ENCODE data around the gene ADAMTS12. TPM values are rescaled to one million over a fixed set of nuclear protein-coding genes. Genes with fewer than 3 reads are reported as not detected.

The ADAMTS12 gene
- total RNA-seq, 2 experiments from 2014 or later, result not detected

DNA sequence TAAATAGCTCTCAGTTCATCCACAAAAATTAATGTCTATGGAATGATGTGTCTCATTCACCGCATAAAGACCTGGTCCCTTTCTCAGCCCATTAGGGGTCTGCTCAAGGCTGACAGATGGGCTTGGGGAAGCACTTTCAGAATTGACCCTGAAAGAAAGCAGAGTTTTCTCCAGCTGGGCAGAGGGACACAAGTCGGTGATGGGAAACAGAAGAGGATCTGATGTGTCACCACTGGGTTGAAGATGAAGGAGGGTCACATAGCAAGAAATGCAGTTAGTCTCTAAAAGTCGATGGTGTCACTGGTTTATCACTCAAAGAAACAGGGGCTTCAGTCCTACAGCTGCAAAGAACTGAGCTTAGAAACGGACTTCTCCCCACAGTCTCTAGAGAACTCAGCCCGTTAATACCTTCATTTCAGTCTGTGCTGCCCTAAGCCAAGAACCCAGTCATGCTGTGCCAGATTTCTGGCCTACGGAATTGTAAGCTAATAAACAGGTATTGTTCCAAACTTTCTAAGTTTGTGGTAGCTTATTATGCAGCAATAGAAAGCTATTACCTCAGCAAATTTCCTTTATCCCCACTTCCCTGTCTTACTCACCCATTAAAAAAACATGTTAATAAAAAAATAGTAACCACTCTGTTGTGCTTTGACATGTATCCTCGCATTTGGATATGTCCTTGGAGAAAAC, 64.6 kb downstream of the ADAMTS12 start:
- no peak overlapping the region for H3K27ac Mint-ChIP-seq
- H3K27me3 Mint-ChIP-seq, result no peaks in the 10 kb centered on the region
- no peak overlapping the region for H3K4me3 Mint-ChIP-seq
- no peaks in the 10 kb centered on the region for H3K9me3 Mint-ChIP-seq
- no peaks in the 10 kb centered on the region for H3K36me3 Mint-ChIP-seq (ENCODE audit: low read depth)
- ATAC-seq (no peak), DNase-seq (no peak)
- ChIA-PET CTCF (no interaction called here), POLR2A (no interaction called here)
- TF ChIP-seq, protein P1, sequence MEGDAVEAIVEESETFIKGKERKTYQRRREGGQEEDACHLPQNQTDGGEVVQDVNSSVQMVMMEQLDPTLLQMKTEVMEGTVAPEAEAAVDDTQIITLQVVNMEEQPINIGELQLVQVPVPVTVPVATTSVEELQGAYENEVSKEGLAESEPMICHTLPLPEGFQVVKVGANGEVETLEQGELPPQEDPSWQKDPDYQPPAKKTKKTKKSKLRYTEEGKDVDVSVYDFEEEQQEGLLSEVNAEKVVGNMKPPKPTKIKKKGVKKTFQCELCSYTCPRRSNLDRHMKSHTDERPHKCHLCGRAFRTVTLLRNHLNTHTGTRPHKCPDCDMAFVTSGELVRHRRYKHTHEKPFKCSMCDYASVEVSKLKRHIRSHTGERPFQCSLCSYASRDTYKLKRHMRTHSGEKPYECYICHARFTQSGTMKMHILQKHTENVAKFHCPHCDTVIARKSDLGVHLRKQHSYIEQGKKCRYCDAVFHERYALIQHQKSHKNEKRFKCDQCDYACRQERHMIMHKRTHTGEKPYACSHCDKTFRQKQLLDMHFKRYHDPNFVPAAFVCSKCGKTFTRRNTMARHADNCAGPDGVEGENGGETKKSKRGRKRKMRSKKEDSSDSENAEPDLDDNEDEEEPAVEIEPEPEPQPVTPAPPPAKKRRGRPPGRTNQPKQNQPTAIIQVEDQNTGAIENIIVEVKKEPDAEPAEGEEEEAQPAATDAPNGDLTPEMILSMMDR (IDR thresholded peaks at IDR 0.05), result no peak
- no peaks in the 10 kb centered on the region for H3K4me1 Mint-ChIP-seq (ENCODE audit: low read depth)
- intact Hi-C loops (cut with micrococcal nuclease), result no loop called here

DNA sequence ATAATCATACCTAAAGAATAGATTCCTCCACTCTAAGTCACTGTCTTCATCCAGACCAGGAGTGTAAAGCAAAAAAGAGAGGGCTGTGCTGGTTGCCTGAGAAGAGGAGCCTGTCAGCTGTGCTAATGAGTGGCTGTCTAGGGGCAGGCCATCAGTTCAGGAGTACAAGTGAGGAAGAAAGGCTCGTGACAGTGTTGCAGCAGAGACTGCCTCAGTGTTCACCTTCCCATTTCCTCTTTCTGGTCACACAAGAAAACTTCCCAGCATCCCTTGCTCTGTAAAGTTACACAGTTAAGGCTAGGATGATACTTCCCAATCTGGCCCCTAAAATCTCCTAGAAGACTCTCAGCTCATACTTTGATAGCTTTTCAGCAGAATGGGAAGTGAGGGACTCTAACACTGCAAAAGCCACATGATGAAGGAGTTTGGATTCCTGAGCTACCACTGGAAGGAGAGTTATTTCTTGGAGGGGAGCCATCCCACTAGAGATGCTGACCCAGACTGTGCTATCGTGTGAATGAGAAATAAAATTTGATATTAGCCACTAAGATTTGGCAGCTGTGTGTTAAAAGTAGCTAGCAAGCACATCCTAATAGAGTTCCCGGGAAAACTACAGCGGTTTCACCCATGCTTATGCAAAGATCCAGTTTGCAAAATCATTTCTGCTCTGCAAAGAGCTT, 67.1 kb downstream of the ADAMTS12 start:
- no peaks in the 10 kb centered on the region for H3K36me3 Mint-ChIP-seq (ENCODE audit: low read depth)
- no peak overlapping the region for H3K27ac Mint-ChIP-seq
- CTCF ChIA-PET, result no interaction called here
- peaks cover 3% of the 10 kb centered on the region for H3K27me3 Mint-ChIP-seq
- no peak for ATAC-seq
- POLR2A ChIA-PET, result no interaction called here
- H3K4me1 Mint-ChIP-seq (ENCODE audit: low read depth), result no peaks in the 10 kb centered on the region
- H3K4me3 Mint-ChIP-seq, result no peak overlapping the region
- intact Hi-C loops (cut with micrococcal nuclease), result no loop called here
- TF ChIP-seq, protein P1 (IDR thresholded peaks at IDR 0.05), result no peak
- H3K9me3 Mint-ChIP-seq, result no peaks in the 10 kb centered on the region
- DNase-seq, result no peak

DNA sequence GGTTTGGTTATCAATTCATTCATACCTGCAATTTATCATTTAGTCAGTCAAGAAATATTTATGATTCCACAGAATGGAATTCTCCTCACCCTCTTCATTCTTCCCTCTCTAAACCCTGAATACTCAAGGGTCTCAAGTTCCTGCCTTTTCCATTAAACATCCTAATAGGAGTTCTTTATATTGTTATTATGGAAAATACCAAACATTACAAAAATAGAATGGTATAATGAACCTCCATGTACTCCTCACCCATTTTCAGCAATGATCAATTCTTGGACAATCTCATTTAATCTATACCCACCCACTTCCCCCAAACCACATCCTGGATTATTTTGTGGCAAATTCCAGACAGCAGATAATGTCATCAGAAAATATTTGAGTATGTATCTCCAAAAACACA, 74.5 kb downstream of the ADAMTS12 start:
- Mint-ChIP-seq H3K27me3 (peaks cover 5% of the 10 kb centered on the region), H3K4me3 (no peak overlapping the region), H3K36me3 (ENCODE audit: low read depth) (no peaks in the 10 kb centered on the region), H3K9me3 (no peaks in the 10 kb centered on the region), H3K4me1 (ENCODE audit: low read depth) (no peaks in the 10 kb centered on the region), H3K27ac (no peak overlapping the region)
- TF ChIP-seq, protein P1 (IDR thresholded peaks at IDR 0.05), result no peak
- ChIA-PET POLR2A (no interaction called here), CTCF (no interaction called here)
- no peak for ATAC-seq
- no peak for DNase-seq
- intact Hi-C loops (cut with micrococcal nuclease), result no loop called here

DNA sequence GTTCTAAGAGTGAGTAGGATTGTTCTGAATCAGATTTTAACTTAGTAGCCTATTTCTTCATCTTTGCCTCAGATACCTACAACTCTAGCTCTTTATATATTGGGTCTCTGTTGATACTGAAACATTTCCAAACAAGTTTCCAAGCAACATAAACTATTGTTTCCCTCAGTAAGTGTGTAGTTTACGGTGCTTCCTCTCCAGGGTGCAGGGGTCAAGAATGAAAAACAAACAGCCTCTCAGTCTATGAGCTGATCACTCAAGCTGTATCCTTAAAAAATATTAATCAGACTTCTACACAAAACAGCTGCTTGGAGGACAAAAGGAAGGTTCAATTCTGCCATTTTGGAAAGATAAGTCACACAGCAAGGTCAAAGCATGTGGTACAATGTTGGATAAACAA, 75.0 kb downstream of the ADAMTS12 start:
- CTCF ChIA-PET, result interaction anchor here (0.6 to 0.8 kb wide), 2 partner anchors 118 to 121 kb away, joined by 3 read pairs; no protein-coding TSS in a partner anchor
- no peak overlapping the region for H3K4me3 Mint-ChIP-seq
- peaks cover 5% of the 10 kb centered on the region for H3K27me3 Mint-ChIP-seq
- TF ChIP-seq, protein P1 (IDR thresholded peaks at IDR 0.05), result no peak
- intact Hi-C loops (cut with micrococcal nuclease), result no loop called here
- no peak overlapping the region for H3K27ac Mint-ChIP-seq
- no peaks in the 10 kb centered on the region for H3K4me1 Mint-ChIP-seq (ENCODE audit: low read depth)
- H3K9me3 Mint-ChIP-seq, result no peaks in the 10 kb centered on the region
- no peak for DNase-seq
- ATAC-seq, result no peak
- POLR2A ChIA-PET, result no interaction called here
- H3K36me3 Mint-ChIP-seq (ENCODE audit: low read depth), result no peaks in the 10 kb centered on the region

DNA sequence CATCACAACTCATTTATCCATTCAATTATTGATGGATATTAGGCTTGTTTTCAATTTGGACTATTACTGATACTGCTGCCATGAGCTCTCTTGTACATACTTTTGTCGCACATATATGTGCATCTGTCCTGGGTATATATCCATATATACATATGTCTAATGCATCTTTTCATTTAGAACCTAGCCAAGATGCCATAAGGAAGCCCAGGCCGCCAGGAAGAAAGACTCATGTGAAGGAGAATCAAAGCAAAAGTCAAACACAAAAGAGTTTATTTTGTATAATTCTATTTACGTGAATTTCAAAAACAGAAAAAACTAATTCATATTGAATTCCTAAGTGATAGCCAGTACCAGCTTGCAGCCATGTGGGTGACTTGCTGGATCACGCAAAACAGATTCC, 79.0 kb downstream of the ADAMTS12 start:
- no peak for ATAC-seq
- ChIA-PET POLR2A (no interaction called here), CTCF (interaction anchor here (1.7 kb wide), 1 partner anchor 123 kb away, joined by 8 read pairs; the partner anchor contains the start of gene RXFP3)
- no peaks in the 10 kb centered on the region for H3K36me3 Mint-ChIP-seq (ENCODE audit: low read depth)
- no peak overlapping the region for H3K27ac Mint-ChIP-seq
- no peak overlapping the region for H3K4me3 Mint-ChIP-seq
- intact Hi-C loops (cut with micrococcal nuclease), result no loop called here
- H3K27me3 Mint-ChIP-seq, result peaks cover 2% of the 10 kb centered on the region
- no peak for DNase-seq
- TF ChIP-seq, protein P1 (IDR thresholded peaks at IDR 0.05), result no peak
- no peaks in the 10 kb centered on the region for H3K9me3 Mint-ChIP-seq
- H3K4me1 Mint-ChIP-seq (ENCODE audit: low read depth), result peaks cover 3% of the 10 kb centered on the region

All from activated CD8-positive, alpha-beta T cell treated with anti-CD3 and anti-CD28 coated beads for 36 hours (primary cell).